ELR (cell line): ENCODE measurements around the gene WNT9B.

Source experiments
- DNase-seq: peaks from one replicate; pipeline ENCODE4 v3.0.0-alpha.2; 2015; ENCODE audit warnings: low read depth

Gene WNT9B

DNA sequence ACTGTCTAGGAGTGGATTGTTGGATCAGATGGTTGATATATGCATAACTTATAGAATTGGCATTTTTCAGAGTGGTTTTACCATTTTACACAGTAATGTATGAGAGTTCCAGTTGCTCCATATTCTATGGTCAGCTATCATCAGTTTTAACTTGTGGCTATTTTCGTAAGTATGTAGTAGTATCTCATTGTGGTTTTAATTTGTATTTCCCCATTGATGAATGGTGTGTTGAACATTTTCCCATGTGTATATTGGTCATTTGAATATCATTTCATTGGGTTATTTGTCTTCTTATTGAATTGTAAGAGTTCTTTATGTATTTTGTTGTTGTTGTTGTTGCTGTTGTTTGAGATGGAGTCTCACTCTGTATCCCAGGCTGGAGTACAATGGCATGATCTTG, 6.2 kb downstream of the WNT9B start:
- DNase-seq, result no peak

DNA sequence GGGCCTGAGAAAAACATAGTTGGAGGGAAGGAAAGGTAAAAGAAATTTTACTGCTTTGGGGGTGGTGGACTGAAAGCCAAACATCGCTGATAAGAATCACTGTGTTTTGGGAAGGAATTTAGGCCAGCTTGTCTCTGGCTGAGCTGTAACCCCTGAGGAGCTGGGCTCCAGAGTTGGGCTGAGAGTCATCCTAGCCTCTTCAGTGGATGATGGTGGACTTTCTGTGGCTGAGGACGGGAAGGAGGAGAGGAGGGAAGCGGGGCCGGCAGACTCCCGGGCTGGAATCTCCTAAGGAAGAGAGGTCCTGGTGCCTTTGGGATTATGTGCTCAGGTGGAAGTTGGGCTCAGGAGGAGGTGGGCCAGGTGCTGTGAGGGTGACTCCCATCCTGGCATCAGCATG, 8.6 kb downstream of the WNT9B start:
- no peak for DNase-seq

GRCh38 chr17:46862949-46863348, 11.6 kb downstream of the WNT9B start:
- DNase-seq, result no peak

DNA sequence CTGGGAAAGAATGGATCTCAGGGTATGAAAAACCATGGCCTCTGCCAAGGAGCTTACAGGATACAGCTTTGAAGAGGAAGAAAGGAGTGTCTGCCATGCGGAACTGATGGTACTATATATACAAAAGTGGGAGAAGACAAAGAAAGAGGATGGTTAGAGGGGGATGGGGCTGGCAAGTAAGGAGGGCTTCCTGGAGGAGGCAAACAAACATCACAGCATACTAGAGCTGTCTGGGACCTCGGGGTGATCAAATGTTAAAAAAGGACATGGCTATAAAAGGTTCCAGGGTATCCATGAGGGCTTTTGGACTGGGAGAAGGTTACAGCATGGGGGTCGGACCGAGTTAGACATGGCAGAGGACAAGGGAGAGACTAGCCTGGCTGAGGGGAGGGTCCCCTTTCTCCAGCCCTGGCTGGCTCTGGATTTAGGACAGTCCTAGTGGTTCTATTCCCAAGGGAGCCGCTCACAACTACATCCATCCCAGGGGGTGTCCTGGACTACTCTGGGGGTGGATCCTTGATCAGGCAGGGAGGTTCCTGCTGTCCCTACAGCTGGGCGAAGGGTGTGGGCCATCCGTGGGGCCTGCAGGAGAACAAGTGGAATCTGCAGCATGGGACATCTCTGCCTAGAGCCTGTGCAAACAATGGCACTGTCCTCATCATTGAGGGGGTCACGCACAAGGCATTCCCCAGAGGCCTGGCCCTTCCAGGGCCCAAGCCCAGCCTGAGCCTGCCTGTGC, 12.2 kb downstream of the WNT9B start:
- DNase-seq, result no peak

- DNase-seq, result peak; percentile 51
These were observed 13.7 kb downstream of the WNT9B start for GRCh38 chr17:46865100-46865499.

GRCh38 chr17:46866325-46866724, 14.9 kb downstream of the WNT9B start:
- DNase-seq, result no peak

DNA sequence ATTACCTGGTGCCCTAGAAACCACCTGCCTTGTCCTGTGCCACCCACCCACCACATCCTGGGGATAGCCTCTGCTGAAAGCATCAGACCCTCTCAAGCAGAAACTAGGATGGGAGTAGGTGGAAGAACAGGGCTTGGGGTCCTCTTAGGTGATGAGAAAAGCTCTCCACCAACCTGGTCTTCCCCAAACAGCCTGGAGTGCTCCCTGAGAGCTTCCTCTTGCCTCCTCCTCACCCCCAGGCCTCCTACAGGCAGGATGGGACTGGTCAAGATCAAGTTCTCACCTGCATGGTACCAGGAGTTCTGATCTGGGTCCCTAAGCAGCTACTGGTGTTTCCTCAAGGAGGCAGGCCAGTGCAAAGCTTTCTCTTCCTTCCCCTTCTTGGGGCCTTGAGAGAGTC, 15.4 kb downstream of the WNT9B start:
- DNase-seq, result no peak

DNA sequence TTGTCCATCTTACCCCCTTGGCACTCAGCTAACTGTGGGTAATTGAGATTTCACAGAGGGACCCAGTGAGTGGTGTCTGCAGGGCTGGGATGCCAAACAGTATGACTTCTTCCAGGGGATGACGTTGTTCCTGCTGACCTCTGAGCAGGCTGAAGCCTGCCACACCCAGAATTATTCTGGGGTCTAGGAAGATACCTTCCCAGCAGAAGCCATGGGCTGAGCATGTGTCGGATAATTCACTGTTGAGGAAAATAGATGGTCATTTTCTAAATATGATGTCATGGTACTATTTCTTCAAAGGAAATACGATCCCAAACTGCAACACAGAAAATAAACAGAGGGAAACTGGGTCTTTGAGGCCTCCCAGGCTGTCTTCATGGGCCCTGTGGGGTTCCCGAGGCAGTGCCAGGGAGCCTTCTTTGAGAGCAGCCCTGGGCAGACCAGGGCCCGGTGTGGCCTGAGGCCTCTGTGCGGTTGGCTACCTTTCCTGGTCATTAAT, 17.4 kb downstream of the WNT9B start:
- DNase-seq, result peak; percentile 21

DNA sequence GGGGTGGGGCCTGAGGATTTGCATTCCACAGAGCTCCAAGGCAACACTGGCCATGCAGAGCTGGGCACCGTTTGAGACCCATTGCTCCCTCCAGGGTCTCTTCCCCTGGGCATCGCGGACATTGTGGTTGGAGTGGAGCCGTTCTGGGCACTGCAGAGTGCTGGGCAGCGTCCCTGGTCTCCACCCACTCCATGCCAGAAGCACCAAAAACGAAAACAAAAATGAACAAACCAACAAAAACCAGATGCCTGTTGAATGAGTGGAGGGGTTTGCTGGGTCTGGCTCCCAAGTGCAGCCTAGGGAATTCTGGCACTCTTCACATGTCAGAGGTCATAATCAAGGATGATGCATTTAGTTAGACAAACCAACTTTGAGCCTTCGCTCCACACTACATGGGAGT, 17.9 kb downstream of the WNT9B start:
- no peak for DNase-seq

DNA sequence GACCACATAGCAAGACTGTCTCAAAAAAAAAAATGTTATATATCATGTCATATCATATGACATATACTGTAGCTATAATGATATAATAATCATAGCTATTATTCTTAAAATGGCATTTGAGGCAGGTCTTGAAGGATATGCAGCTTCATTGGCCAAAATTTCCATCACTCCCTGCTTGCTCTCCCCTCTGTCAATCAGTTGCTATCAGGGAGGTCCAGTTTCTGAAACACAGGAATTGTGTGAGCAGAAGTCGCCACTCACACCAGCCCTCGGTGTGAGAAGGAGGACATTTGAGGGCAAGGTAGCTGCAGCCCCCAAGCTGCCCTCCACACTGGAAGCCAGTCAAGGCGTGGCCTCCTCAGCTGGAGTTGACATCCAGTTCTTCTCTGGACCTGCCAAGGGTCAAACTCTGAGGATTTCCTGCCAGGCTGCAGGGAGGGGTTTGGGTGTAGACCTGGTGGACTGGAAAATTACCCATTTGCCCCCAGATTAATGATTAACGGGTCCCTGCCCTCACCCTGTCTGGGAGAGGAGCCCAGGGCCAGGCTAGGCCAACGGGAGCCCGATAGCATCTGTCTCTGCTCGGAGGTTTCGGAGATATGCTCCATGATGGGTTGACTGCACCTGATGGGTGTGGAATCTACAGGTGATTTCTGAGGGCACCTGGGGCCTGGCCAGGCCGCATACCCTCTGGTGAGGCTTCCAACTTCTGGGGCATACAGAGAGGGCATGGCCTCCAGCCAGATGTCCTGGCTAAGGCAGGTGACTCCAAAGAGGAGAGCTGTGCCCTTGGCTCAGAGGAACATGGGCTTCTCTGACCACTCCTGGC, 18.8 kb downstream of the WNT9B start:
- DNase-seq, result no peak

GRCh38 chr17:46872421-46872820, 21.0 kb downstream of the WNT9B start:
- DNase-seq, result no peak

GRCh38 chr17:46873941-46874645, 22.7 kb downstream of the WNT9B start:
- no peak for DNase-seq

GRCh38 chr17:46874906-46875305, 23.5 kb downstream of the WNT9B start:
- DNase-seq, result no peak

DNA sequence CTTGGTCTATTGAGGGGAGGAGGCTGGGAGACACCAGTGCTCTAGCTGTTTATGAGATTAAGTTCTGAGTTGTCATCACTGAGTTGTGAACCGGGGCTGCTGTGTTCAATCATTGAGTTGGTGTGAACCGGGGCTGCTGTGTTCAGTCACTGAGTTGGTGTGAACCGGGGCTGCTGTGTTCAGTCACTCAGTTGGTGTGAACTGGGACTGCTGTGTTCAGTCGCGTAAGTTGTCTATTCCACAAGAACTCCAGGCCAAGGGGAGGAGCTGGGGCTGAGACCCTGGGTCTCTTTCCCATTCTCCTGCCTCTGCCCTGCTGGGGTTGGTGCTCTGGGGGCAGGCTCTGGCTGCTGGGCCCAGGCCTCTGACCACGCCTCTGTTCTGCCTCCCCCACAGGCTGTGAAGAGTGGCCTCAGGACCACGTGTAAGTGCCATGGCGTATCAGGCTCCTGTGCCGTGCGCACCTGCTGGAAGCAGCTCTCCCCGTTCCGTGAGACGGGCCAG, 24.5 kb downstream of the WNT9B start:
- DNase-seq, result no peak

DNA sequence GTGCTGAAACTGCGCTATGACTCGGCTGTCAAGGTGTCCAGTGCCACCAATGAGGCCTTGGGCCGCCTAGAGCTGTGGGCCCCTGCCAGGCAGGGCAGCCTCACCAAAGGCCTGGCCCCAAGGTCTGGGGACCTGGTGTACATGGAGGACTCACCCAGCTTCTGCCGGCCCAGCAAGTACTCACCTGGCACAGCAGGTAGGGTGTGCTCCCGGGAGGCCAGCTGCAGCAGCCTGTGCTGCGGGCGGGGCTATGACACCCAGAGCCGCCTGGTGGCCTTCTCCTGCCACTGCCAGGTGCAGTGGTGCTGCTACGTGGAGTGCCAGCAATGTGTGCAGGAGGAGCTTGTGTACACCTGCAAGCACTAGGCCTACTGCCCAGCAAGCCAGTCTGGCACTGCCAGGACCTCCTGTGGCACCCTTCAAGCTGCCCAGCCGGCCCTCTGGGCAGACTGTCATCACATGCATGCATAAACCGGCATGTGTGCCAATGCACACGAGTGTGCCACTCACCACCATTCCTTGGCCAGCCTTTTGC, 25.0 kb downstream of the WNT9B start:
- DNase-seq, result peak; percentile 37

GRCh38 chr17:46876926-46877325, 25.5 kb downstream of the WNT9B start:
- DNase-seq, result no peak

- no peak for DNase-seq
These were observed 26.1 kb downstream of the WNT9B start for GRCh38 chr17:46877466-46877865.

DNA sequence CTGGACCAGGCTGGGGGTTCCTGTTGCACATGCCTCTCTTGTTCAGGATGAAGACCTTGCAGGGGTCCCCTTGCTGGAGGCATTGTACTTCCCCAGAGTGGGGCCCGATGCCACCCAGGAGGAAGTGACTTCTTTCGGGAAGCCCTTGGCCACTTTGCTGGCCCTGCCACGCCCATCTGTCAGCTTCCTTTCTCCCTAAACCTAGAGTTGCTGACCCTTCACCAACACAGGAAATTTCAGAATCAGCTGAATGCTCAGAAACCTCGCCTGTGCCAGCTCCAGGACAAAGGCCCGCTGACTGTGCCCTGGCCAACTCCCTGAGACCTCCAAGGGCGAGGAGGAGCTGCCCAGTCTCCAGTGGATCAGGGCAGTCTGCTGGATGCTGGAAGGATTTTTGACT, 26.7 kb downstream of the WNT9B start:
- DNase-seq, result no peak

- DNase-seq, result no peak
These were observed 27.7 kb downstream of the WNT9B start for GRCh38 chr17:46879101-46879500.

- no peak for DNase-seq
These were observed 29.6 kb downstream of the WNT9B start for GRCh38 chr17:46881015-46881414.

GRCh38 chr17:46882666-46883065, 31.3 kb downstream of the WNT9B start:
- DNase-seq, result no peak

DNA sequence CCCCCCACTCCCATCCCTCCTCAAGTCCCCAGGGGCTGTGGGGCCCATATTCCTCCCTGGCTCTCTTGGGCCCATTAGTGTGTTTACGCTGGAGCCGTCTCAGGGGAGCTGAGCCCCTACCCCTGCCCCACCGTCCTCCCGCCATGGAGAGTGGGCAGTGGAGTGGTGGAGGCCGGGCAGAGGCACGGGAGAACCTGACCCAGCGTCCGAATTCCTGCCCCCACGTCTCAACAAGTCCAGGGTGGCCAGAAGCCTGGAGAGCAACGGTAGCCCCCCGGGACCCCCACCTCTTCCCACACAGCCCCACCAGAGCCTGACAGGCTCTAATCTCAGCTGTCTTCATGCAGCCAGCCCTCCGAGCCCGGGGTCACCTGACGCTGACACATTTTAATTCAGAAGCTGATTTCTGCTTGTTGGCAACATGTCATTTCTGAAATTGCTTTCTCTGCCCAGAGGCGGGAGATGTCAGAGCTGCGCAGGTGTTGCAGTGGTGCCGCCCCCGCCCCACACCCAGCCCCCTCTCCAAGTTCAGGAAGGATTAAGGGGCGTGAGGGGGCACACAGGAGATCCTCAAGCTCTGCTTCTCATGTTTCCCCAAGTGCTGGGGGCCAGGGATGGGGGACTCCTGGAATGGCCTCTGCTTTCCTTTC, 32.6 kb downstream of the WNT9B start:
- DNase-seq, result no peak
